GM19452 (cell line): ENCODE data around the gene IFRD2.
"Not testable (repeated sequence)": the region's sequence is repeated elsewhere in the genome, so short reads cannot be mapped to it uniquely, and the experiment has no call there.

Experiments used
- ATAC-seq: cut with Tn5 transposase; IDR thresholded peaks from one replicate; pipeline ENCODE4 v1.9.1; 2021; ENCODE audit not compliant: unreplicated experiment

The IFRD2 gene

DNA sequence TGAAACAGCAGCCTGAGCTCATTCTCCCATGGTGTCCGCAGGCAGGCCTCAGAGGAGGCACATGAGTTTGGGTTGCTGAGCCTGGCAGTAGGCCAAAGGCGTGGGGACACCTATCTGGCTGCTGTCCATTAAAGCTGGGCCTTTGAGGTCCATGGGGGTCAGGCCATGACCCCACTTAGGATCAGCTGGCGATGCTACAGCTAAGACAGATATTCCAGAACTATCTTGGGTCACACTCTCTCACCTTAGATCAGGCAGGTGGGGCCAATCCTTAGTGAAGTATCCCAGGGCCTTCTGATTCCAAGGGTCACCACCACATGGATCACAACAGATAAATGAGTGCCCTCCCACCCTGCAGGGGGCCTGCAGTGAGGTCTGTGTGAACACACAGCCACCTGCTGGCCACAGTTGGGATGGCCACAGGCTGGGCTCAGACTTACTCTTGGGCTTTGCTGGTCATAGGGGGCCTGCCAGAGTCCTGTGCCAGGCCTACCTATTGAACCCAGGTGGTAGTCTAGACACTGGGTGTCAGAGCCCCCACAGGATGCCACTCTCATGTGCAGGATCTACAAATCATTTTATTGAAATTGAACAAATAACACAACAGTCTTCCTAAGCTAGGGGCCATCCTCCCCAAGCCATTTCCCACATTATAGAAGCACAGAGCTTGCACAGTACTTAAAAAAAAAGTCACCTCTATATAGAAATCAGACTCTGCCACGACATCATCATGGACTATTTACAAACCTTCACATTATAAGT lies 32.3 kb upstream of the IFRD2 start:
- no peak for ATAC-seq

DNA sequence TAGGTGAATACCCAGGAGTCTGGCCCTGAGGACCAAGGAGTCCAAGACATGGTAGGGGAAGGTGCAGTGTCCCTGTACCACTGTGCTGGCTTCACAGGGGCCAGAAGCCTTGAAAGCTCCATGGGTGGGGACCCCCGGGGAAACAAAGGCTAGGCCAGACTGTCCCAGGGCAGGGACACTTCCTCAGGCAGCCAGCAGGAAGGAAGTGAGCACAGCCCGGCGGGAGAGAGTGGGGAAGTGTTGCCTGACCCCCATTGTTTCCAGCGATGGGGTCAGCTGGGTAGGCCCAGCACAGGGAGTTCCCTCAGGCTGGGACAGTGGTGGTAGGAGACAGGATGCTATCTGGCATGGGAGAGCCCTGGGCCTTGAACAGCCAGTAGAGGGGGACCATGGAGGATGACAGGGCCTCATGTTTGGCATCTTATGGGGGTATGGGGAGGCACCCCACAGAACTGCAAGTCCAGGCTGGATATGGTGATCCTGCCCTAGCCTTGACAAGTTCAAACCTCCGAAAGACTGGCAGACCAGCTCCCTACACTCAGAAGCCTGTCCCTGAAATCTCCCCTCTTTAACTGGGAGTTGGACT lies 31.5 kb upstream of the IFRD2 start:
- ATAC-seq: no peak

DNA sequence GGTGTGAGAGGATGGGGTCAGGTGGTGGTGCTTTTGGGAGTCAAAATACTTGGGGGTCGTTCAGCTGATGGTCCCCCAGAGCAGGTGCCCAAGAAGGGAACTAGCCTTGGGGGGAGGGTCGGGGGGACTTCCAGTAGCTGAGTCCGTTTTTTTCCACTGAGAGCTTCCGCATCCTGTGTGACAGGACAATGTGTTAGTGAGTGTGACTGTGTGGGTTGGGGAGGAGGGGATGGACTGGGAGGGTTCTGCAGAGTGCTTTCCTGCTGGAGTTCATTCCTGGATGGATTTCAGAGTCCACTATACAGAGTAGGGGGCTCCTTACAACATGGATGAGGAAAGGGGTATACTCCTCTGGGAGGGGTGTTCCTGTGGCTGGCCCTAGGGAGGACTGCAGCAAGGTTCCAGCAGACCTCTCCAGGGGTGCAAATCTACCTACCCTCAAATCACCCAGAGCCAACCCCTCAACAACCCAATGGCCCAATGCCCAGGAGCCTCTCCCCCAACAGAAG lies 30.9 kb upstream of the IFRD2 start:
- ATAC-seq: no peak

DNA sequence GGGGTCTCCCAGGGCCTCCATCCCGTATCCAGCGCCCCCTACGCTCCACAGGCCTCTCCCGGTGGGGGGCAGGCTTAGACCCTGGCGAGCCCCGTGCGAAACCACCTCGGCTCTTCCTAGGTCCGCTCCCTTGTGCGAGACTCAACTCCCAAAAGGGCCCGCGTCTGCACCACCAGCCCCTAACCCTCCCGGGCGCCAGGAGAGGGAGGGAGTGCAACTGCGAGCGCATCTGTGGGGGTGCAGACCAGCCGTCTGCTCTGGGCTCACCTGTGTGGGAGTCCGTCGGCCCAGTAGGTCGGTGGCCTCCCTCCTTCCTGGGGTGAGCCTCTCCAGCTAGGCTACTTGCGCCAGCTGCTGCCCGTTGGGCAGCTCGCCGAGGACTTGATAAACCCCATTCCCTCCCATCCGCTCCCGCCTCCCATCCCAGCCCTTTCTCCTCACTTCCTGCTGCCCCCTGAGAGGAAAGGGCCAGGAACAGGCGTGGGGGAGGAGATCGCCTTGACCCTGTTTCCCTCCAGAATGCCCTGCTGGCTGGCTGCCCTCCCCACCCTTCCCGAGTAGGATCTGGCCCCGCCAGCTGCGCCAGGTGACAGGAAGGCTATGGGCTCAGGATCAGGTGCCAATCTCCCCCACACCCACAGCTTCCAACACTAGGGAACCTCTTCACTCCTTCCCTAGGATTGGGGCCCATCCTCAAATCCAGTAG lies 30.3 kb upstream of the IFRD2 start, which contains the start of gene HYAL2:
Gene HYAL2, minus strand, starts transcription at position 360 of the 706 bp plus-strand sequence. CDS start 2,256 bp downstream, outside the sequence.
- ATAC-seq: no peak

DNA sequence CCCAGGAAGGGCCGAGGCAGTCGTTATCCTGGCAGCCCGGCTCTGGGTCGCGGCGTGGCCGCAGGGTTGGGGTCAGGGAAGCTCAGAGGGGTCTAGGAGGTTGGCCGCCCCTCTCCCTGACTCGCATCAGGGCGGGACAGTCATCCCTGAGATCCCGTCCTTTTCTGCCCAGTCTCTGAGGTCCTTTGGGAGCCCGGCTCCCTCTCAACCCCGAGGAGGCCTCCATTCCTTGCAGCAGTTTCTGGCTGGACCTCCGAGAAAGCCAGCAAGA lies 29.8 kb upstream of the IFRD2 start:
- no peak for ATAC-seq

DNA sequence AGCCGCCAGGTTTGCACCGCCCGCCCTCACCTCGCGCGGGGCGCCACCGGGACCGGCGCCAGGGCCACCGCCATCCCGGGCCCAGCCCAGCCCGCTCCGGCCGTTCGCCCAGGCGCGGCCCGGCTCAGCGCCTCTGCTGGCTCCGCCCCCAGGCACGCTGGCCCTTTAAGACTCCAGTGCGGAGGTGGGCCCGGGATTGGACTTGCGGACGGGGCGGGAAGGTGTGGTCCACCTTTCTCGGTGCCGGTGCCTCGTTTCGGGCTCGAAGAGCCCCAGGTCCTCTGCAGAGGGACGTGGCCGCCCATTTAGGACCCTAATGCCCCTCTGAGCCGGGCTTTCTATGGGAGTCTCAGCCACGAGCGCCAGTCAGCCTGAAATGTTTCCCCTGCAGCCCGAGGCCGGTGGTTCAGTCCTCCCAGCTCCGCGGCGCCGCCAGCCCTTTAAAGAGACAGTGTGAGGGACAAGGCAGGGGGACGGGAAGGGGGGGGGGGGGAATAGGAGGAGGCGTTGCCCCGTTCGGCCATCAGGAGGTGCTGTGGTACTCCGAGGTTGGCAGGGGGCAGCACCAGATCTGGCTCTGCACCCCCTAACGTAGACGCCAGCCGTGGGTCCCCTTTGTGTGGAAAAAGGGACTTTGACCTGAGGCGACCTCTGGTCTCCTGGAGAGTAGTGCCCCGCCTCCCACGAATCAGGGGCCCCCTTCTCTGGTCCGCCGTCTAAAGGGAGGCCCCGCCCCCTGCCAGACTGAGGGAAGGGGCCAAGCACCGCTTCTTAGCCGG lies 29.3 kb upstream of the IFRD2 start:
- ATAC-seq: peak; percentile 79

DNA sequence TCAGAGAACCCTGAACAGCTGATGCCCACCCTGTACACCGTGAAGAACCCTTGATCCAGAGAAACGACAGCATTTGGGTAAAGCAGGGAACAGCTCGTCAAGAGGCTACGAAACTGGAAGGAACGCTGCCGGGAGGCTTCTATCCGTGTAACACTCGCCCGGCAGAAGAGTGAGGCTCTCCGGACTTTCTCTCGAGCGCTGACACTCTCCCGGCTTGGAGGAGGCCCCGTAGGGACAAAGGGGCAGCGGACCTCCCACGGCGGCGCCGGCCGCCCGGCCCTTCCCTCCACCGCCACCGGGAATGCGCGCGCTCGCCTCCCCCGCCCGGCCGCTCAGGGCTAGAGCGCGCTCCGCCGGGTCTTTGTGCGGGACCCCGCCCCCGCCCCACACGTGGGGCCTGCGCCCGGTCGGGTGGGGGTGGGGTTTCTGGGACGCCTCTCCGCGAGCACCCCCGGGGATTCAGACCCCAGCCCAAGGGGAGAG lies 28.7 kb upstream of the IFRD2 start:
- ATAC-seq: peak; percentile 48

DNA sequence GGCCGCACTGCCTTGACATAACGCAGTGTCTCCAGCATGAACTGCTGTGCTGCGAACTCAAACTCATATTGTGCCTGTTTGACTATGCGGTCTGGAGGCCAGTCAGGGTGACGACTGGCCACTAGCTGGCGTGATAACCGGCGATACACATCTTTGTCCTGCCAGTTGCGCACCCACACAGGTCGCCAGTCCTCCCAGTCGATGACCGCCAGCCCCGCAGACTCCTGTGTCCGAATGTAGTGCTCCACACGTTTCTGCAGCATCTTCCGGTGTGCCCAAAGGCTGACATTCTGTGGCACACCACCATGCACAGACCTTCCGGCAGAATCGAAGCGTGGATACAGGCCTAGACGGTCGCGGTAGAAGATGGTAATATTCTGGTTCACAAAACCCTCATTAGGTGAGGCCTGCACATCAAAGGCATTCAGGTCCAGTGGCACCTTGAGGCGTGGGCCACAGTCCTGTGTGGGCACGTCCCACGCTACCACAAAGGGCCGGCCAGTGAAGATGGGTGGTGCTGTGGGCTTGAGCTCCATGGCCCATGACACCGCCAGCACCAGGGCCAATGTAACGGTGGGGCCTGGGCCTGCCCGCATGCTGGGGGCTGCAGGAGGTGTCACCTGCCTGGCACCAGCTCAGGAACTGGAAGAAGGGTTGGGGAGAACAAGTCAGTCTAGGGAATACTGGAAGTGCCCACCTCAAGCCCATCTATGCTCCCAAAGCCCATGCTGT lies 27.8 kb upstream of the IFRD2 start:
- no peak for ATAC-seq

DNA sequence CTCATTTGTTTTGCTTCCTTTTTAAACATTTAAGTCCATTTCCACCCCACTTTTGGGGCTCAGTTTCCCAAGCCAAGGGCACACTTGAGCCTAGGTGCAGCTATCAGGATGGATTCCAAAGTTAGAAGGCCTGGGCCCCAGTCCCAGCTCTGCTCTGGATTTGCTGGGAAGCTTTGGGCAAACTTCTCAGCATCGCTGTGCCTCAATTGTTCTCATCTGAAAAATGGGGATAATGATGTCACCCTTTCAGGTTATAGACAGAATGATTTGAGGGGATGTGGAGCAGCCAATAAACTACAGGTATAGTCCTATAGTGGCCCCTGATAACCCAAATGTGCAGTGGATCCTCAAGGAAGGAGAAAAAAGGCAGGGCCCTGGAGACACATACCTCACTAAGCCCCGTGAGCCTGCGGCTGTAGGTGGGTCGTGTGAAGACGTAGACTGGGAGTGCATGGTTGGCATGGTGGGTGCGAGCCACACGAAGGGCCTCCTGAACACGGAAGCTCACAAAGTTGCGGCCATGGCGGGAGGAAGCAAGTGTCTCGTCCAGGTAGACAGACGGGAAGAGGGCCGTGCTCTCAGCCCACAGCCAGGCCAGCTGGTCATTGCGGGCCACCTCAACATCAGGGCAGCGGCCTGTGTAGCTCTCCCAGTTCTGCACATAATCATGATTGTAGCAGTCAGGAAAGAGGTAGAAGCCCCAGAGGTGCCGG lies 27.1 kb upstream of the IFRD2 start:
- ATAC-seq: no peak

DNA sequence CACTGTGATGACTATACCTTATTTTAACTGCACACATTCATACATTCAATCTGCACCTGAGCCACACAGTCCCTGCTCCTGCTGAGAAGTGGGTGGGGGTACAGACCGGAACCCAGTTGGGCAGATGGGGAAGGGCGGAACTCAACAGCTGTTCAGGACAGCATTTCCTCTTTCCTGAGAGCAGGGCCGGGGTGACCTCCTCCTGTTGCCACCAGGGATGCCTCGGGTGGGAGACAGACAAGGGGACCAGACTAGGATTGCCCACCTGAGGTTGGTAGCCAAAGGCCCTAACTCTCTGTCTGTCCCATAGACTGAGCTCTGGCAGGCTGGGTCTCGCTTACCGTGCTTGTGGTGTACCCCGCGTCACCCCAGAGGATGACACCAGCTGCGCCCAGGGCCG lies 26.4 kb upstream of the IFRD2 start:
- ATAC-seq: no peak

DNA sequence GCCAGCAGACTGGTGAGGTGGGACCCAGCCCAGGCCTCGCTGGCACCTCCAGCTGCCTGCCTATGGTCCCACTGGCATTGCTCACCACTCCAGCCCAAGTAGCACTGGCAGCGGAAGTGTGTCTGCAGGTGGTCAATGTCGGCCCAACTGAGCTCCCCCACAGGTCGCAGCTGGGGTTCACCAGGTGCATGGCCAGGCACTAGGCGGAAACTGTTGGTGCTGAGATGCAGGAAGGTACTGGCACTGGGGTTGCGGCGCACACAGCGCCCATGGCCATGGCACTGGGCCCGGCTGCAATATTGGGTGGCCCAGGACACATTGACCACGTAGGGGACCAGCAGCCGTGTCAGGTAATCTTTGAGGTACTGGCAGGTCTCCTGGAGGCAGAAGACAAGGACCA lies 25.9 kb upstream of the IFRD2 start:
- ATAC-seq: no peak

DNA sequence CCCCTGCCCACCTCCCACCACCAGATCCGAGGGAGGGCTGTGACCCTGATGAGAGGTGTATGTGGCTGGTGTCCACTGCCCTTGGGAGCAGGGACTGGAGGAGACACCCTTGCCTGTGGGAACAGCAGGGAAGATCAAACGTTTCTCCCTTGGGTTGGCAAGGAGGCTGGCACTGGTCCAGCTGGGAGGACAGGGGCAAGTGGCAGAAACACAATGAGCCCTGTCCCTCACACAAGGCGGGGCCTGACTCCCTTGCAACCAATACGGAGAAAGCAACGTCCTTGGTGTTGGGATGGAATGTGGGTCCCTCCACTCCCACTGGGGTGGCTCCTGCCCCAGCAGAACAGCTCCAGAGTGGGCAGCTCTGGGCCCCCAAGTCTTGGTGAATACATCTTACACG lies 25.1 kb upstream of the IFRD2 start:
- no peak for ATAC-seq

DNA sequence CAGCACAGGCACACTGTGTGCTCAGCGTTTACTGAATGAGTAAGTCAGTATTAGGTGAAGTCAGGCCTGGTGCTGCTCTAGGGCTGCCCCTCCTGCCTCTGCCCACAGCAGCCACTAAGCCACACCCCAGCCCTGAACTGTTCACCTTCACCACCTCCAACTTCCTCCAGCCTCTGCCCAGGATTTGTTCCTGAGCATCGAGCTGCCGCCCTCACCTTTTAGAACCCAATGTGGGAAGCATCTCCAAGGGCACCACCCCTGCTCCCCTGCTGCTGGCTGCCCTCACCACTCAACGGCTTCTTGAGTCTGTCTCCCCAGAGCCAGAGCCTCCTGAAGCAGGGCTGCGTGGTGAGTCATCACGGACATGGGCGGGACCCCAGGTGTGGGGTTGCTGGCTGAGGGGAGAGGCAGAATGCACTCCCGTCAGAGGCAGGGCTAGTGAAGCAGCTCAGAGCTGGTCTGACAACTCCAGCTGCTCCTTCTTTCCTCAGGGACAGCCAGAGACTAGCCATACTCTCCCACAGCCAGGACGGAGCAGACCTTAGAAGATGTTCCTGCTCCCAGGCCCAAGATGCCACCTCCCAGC lies 24.5 kb upstream of the IFRD2 start:
- ATAC-seq: no peak

DNA sequence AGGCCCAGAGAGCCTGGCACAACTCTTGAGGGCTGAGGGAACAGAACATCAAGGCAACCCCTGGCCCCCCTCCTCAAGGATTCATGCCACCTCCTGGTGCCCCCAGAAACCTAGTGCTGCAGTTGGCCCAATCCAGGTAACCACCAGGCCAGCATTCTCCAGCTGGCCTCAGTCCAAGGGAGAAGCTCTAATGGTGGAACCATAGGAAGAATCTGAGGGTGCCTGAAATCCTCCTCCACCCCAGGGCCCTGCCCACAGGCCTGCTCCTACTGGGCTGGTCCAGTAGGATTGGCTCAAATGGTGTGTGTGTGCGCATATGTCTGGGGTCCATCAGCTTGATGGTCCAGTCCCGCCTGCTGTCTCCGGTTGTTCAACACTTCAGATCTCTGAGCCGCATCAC lies 22.6 kb upstream of the IFRD2 start:
- no peak for ATAC-seq

DNA sequence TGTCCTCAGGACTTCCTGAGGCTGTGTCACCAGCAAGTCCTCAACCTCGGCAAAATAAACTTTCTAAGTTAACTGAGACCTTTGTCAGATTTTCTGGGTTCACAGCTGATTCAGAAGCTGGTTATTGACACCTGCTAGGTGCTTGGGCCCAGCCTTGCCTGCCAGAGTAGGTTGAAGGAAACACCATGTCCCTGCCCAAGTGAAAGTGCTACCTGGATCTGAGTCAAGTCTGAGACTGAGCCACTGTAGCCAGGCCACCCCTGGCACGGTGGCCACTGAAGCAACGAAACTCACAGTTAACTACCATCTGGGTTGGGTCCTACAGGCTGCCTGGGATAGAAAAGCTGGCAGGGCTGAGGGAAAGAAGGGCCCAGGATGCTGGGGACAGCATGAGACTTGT lies 22.1 kb upstream of the IFRD2 start:
- ATAC-seq: no peak

DNA sequence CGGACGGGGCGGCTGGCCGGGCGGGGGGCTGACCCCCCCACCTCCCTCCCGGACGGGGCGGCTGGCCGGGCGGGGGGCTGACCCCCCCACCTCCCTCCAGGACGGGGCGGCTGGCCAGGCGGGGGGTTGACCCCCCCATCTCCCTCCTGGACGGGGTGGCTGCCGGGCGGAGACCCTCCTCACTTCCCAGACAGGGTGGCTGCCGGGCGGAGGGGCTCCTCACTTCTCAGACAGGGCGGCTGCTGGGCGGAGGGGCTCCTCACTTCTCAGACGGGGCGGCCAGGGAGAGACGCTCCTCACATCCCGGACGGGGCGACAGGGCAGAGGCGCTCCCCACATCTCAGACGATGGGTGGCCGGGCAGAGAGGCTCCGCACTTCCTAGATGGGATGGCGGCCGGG lies 19.8 kb upstream of the IFRD2 start:
- not testable (repeated sequence) for ATAC-seq

DNA sequence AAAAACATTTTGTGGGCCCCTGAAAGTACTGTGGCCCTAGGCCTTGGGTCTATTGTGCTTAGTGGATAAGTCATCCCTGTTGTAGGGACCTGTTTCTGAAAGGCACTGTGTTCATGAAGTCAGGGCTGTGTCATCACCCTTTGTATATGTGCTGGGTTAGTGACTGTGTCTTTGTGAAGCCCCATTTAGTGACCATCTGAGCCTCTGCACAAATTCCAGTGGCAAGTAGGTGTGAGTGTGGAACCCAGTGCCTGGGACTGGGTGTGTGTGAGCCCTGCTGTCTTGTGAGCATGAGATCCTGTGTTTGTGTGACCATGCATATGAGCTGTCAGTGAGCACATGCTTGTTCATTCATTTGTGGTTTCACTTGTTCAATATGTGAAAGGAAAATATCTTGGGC lies 12.4 kb upstream of the IFRD2 start:
- ATAC-seq: no peak

DNA sequence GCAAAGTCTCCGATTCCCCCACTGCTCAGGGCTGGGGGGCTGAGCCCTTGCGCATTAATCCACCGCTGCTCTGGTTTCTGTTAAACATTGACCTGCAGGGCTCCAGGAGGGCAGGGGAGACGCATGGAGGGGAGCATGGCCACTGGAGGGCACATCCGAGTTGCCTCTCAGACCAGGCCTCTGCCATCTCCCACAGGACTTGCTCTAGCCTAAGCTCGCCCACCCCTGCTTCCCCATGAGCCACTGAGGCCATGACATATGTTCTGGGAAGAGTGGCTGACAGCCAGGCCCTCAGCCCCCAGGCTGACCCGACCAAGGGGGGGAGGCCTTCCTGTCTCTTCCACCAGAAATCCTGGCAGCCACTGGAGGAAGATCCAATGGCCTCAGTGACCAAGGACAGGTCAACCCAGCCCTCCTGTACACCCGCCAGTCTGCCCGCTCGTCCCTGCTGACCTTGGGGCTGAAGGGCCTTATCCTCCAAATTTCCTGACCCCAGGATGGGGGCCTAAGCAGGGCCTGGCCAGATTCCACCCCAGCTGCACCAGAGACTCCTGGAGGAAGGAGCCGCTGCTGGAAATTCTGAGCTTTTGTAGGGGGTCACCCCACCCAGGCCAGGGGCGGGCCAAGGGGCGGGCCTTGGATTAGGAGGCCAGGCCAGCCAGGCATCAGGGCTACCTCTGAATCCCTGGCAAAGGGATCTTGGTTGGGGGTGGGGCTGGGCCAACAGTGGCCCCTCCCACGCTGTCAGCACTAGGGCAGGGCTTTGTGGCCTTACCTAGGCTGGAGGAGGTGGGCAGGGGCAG lies 11.0 kb upstream of the IFRD2 start, which contains the start of gene HYAL1:
Gene HYAL1, minus strand, starts transcription at position 562 of the 803 bp plus-strand sequence. CDS start 618 bp downstream, outside the sequence.
- ATAC-seq: no peak
